SW480 (cell line): Measurements from ENCODE around the gene PPP1R12A.
A peak's percentile ranks its signal among the peaks of the same experiment; 100 is the strongest.
"Not testable (repeated sequence)": the region's sequence is repeated elsewhere in the genome, so short reads cannot be mapped to it uniquely, and the experiment has no call there.

Source experiments
- DNase-seq: peaks from one replicate; pipeline ENCODE4 v3.0.0-alpha.2; 2016; ENCODE audit warnings: low spot score

Gene PPP1R12A

DNA sequence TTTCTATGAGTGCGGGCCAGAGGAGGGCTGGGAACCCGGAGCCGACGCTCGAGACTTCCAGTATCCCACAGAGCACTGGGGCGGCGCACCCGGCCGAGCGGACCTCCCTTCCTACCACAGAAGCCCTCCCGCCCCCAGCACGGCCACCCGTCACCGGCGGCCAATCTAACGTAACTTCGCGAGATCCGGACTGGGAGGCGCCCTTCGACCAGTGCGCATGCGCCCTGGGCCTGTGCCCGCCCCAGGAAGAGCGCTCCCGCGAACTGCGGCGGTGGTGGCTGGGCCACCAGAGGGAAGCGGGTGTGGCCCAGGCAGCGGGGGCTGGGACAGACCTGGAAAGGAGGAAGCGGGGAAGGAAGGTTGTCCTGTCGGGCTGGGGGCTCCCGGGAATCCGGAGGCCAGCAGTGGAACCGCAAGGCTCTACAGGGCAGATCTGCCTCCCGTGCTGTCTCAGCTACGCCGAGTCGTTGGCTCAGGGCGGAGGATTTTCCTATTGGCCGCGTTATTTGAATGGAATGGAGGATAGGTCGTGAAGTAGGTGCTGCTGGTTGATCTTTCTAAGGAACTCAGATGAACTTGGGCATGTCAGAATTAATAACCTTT lies at the start of gene PPP1R12A:
Gene PPP1R12A, minus strand, starts transcription at position 77 of the 603 bp plus-strand sequence. CDS start 166 bp downstream, outside the sequence.
- DNase-seq: peak; percentile 95

DNA sequence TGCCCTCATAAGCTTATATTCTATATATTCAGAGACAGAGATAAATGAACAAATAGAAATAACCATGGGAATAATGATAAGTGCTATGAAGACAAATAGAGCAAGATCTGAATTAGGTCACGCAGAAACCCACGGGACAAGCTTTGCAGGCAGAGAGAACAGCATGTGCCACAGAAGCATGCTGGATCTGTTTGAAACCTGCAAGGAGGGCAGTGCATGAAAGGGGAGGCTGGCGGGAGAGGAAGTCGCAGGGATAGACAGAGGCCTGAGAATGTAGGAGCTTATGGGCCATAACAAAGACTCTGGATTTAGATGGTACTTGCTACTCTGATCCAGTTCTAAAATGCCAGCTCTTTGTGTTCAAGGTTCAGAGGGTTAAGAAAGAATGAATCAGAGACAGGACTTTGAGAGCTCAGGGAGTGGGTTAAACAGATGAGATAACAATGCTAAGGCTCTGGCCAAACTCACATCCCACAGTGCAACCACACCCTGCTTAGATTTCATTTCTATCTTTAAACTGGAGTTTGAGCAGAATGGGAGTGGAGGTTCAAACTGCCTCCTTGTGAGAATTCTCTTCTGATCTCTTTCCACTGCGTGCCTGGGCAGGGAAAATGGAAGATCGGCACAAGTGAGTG lies 49.2 kb upstream of the PPP1R12A start:
- DNase-seq: no peak

DNA sequence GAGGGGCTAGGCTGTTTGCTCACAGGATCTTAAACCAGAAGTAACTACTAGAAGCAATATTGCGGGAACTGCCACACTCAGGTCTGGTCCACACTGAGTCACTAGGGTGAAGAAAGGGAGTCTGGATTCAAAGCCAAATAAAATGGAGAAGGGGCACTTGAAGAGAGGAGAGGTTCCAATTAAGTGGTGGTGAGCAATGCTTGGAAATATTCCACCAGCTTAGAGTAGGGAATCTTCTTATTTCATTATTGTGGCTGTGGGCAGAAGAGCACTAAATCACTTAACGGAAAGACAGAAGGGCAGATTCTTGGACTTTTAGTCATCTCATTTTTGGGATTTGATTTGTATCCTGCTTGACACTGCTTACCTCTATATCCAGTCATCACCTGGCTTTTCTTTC lies 48.6 kb upstream of the PPP1R12A start:
- DNase-seq: peak; percentile 11

DNA sequence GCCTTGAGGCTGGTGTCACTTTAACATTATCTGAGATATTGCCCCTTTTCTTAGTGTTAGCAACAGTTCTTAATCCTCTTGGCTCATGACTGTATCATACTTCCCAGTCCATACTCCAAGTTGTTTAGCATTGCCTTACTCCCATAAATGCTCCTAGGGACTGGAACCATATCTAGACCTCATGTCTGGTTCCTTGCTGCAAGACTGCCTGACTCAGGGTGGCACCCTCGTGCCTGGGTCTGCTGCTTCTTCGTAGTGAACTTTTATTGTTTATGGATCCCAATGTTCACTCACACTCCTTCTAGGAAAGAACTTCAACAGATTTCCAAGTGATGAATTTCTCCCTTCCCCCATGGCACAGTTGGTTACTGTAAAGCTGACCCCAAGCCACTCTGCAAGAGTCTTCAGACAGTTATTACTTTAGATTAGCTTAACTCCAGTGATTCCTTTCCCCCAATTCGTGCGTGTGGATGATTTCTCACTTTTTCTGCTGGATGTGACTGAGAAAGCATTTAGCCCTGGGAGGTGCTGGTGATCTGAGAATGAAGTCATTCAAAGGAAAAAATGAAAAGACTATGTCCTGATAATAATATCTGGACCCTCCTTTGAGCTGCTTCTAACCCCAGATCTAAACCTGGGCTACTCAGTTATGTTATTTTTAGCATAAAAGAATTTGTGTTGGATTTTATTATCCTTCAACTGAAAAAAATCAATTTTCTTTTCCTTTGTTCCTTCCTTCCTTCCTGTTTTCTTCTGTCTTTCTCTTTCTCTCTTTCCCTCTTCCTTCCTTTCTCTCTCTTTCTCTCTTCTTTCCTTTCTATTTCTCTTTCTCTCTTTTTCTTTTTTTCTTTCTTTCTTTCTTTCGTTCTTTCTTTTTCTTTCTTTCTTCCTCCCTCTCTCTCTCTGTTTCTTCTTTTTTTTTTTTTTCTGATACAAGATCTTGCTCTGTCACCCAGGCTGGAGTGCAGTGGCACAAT lies 47.5 kb upstream of the PPP1R12A start:
- DNase-seq: no peak

DNA sequence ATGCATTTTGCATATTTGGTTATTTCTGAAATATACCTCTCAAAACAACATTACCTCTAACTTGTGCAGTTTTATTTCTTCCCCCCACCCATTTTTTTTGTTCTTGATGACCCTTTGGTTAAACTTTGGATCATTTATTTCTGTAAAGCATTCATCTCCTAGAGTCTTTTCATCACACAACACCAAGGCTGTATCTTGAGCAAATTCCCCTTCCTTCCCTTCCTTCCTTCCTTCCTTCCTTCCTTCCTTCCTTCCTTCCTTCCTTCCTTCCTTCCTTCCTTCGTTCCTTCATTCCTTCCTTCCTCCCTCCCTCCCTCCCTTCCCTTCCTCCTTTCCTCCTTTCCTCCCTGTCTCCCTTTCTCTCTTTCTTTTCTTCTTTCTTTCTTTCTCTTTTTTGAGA lies 43.8 kb upstream of the PPP1R12A start:
- DNase-seq: no peak

DNA sequence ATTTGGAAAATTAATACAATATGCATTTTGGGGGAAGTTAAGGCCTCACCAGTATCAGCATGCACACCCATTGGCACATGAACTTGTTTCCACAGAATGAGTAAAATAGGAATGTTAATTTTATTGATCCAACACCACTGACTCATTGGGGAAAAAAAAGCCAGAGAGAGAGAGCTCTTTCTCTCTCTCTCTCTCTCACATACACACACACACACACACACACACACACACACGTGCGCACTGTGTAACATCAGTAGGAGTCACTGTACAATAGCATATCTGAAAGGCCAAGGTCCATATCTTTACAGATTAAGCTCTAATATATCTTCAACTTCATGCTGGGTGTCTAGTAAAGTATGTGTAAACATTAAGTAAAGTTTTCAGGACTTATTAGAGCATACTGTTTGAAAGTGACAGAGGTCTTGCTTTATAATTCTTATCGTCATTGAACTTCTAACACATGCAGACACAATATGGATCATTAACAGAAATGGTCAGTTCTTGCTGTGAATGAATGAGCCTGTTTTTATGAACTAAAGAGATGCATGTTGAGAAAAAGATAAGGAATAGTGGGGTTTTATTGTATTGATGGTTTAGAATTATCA lies 43.1 kb upstream of the PPP1R12A start:
- DNase-seq: not testable (repeated sequence)

DNA sequence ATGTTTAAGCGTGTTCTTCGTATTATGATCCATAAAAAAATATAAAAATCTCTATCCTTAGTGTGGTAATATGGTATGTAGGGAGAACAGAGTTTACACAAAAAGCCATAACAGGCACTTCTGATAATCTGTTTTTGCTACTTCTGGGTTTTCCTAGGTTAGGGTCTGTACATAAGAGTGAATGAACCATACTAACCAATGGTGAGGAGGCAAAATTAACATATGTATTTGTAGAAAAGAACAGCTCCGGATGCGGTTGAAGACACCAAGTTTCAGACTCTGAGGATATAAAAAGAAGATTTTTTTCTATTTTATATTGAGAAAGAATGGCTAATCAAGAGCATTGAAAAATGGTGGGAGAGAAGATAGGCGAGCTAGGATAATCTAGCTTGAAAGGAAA lies 40.2 kb upstream of the PPP1R12A start:
- no peak for DNase-seq

DNA sequence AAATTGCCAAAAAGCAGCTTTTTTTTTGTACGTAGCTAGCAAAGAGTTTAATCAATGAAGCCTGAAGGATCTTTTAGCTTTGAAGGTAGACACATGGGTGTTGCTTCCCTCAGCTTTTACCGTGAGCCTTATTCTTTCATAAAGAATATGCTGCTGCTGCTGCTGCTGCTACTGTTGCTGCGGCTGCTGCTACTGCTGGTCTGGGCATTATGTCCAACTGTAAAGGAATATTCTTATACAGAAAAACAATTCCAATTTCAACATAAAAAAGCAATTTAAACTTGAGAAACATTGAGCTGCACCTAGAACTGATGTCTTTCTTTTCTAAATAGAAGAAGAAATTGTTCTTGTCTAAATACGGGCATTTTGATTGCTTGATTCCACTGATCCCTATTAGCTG lies 38.9 kb upstream of the PPP1R12A start:
- no peak for DNase-seq

DNA sequence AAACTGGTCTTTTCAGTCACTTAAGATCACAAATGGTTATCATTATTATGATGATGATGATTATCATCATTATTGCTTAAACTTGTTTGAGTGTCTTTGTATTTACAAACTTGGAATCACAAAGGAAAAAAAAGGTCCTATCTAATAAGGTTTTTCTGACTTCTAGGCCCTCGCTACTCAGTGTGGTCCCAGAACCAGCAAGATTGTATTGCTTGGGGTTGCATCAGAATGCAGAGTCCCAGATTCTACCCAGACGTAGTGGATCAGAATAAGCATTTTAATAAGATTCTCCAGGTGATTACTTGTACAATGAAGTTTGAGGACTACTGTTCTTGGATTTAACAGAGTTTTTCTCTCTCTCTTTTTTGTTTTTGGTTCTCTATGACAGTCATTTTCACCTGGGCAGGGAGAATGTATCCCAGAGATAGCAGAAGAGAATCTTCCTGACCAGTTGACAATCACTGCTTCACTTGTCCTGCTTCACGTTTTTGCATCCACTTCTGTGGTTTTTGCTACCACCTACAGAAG lies 29.3 kb upstream of the PPP1R12A start:
- peak; percentile 3 for DNase-seq

DNA sequence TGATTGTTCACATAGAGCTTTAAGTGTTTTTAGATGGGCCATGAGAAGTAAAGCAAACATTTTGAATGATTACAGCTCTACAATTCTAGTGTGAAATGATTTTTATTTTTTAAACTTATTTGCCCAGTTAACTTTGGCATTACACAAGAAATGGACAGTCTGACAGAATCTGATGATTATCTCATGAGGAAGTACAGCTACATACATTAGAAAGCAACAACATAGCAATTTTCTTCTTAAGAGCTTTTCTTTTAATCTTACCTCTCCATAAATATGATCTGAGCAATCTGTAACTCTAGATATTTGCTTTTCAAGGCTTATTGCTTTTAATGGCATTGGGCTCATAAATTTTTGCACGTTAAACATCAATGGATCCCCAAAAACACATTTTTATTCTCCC lies 26.5 kb upstream of the PPP1R12A start:
- no peak for DNase-seq

DNA sequence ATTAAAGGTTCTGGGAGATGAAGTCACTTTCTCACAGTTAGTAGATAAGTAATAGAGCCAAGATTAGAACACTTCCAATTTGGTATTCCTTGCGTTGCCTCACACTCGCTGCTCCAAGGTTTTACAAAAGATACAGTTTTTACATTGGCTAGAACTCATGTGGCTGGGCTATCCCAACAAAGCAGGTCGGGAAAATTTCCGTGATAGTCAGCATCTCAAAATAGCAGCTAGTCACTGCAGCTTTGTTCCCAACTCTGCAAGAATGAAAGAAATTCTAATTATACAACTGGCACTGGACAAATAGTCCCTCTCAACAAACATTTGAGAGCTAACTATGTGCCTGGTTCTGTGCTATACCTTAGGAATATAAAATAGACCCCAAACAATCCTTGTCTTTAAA lies 24.6 kb upstream of the PPP1R12A start:
- no peak for DNase-seq

DNA sequence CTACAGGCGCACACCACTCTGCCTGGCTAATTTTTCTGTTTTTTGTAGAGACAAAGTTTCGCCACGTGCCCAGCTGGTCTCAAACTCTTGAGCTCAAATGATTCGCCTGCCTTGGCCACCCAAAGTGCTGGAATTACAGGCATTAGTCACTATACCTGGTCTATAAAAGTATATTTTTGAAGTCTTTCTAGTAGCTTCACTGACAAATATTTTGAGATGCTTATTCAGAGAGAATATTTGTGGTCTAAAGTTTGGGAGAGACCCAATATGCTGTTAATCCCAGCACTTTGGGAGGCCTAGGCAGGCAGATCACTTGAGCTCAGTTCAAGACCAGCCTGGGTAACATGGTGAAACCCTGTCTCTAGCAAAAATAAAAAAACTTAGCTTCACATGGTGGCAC lies 22.0 kb upstream of the PPP1R12A start:
- no peak for DNase-seq

DNA sequence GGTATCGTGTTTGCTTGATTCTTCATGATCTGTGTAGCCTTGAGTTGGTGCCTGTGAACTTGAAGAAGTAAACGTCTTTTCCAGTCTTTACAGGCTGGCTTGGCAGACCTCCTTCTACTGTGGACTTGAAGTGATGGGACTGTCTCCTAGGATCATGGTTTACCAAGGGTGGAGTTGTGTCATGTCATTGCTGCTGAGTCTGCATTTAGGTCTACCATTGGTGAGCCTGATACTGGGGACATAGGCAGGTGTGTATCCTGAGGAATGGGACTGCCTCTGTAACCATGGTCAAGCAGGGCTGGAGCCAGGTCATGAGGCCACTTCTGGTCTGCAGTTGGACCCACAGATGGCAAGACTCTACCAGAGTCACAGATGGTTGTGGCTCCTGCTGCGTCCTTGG lies 20.7 kb upstream of the PPP1R12A start:
- DNase-seq: no peak

DNA sequence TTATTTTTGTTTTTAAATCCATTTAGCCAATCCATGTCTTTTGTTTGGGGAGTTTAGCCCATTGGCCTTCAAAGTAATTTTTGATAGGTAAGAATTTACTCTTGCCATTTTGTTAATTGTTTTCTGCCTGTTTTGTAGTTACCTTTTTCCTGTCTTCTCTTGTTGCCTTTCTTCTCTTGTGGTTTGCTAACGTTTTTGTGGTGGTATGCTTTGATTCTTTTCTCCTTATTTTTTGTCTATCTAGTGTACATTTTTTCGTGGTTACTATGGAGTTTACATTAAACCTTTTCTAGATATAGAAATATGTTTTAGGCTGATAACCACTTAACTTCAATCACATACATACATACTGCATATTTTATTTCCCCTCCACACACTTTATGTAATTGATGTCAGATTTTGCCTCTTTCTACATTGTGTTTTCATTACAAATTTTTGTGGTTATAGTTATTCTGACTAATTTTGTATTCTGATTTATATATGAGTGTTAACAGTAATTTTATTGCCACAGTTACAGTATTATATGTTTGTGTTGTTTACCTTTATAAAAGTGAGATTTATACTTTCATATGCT lies 19.2 kb upstream of the PPP1R12A start:
- DNase-seq: no peak

DNA sequence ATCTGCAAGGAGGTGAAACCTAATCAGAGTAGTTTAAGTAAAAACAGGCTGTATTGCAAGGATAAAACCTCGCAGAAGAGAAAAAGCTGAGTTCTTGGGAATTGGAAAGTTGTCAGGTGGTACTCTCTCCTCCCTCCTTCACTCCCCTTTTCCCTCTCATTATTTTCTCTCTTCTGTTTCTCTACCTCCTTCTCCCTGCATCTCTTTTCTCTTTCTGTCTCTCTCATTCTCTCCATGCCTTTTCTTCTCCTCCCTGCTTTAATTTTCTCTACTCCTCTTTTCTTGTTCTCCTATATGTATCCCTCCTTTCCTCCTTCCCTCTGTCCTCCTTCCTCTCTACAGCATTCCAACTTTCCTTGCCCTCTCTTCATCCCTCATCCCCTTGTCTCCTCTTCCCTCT lies 14.2 kb upstream of the PPP1R12A start:
- DNase-seq: no peak

DNA sequence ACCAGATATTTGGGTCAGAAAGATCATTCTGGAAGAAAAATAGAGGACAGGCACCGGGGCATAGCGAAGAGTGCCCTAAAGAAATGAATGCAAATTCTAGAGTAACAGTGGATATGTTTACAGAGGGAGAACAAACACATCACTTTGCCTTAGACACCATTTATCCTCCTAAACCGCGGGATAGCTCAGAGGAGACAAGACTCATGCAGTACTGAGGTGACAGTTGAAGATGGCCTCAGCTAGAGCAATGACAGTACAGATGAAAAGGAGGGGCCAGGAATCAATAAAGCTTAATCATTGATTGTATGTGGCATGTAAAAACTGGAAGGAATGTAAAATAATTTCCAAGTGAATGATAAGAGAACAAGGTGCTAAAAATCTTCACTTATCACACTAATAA lies 10.5 kb upstream of the PPP1R12A start:
- DNase-seq: no peak

DNA sequence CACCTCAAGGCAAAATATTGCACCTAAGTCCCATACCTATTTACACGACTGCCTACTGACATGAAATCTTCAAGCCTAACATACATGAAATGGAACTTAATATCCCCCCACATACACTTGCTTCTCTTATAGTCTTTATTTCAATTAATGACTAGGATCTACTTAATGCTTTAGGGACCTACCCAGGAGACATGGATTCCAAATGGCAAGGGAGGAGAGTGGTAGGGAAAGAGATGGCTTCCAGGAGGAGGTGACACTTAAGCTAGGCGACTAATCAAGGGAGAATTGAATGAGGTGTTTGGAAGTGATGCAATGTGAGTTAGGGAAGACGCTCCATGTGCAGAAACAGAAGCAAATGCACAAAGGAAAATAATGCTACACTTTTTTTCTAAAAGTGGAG lies 9.7 kb upstream of the PPP1R12A start:
- no peak for DNase-seq

DNA sequence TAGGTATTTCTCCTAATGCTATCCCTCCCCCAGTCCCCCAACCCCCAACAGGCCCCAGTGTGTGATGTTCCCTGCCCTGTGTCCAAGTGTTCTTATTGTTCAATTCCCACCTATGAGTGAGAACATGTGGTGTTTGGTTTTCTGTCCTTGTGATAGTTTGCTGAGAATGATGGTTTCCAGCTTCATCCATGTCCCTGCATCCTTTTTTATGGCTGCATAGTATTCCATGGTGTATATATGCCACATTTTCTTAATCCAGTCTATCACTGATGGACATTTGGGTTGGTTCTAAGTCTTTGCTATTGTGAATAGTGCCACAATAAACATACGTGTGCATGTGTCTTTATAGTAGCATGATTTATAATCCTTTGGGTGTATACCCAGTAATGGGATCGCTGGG lies 7.9 kb upstream of the PPP1R12A start:
- DNase-seq: not testable (repeated sequence)

DNA sequence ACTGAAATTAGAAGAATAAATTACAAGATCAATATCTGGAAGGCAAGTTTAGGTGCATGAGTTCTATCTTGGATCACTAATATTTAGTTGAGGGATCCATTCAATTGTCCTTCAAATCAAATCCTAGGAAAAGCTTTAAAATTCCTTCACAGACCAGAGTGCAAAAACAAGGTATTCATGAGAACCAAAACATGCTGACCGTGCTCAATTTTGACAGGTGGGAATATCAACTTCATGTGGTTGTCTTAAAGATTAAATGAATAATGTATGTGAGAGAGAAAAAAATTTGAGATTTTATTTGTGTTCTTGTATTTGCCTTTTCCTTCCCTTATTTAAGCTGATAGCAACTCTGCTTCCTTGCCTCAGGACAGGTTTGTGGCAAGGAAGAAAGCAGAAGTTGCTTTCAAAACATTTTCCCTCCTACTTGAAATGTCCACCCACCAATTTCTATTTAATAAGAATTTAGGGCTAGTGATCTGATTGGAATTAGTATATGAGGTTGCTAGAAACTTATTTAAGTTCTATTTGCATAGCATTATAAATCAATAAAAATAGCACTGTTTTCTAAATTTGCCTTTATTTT lies 4.9 kb upstream of the PPP1R12A start:
- DNase-seq: no peak

DNA sequence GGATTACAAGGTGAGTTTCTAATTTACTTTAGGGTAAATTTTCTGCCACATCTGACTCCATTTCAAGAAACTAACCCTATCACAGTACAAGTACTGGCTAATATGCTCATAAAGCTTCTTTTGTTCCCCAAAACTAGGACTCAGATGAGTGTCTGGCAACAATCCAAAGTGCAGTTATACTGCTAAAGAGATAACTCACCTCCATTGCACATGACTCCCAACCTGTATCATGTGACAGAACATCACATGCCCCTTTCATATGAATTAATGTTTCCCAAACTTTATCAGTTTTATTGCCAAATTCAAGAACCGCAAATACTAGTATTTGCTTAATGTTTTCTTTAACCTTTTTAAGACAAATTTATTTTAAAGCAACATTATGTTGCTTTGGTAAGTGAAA lies 3.9 kb upstream of the PPP1R12A start:
- no peak for DNase-seq

DNA sequence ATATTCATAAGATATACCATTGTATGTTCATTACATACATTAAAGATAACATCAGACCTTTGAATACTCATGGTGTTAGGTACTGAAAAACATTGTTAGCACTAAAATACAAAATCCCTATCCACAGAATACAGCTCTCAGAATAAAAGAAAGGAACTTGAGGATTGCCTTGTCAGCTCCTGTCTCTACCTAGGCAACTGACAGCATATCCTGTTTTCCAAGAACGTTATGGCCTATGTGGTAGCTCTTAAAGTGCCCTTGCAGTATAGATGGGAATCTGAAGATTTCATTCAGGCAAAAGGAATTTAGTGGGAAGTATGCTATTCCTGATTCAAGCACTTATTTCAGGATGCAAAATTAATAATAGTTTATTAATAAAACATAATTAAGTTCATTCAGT lies 1.8 kb upstream of the PPP1R12A start:
- DNase-seq: no peak
